Peyer's patch (tissue), 4 donors: Measurements from ENCODE around the gene ARHGAP35.

Experiments
- CTCF ChIP-seq, 6 experiments: fragments of 450-650 bp in 4 of 6; fragments of 200-600 bp in 2 of 6; sonication (generic) in 1 of 6; IDR thresholded peaks; one replicate each; pipeline ENCODE4 v1.5.1; 2017 to 2019; ENCODE audit warnings: antibody characterized with exemption in 6 of 6, mild to moderate bottlenecking in 3 of 6, moderate library complexity in 1 of 6
- POLR2A ChIP-seq, 2 donors: fragments of 450-650 bp; IDR thresholded peaks; one replicate each; pipeline ENCODE4 v1.5.1; 2017; ENCODE audit warnings: antibody characterized with exemption in 2 of 2, mild to moderate bottlenecking in 2 of 2, moderate library complexity in 2 of 2

GRCh38 chr19:46885411-46885810, 24.6 kb downstream of the ARHGAP35 start:
- TF ChIP-seq CTCF (IDR thresholded peaks at IDR 0.05) (no peak), POLR2A (IDR thresholded peaks at IDR 0.05) (no peak)
